ENCODE results near the gene TMEFF2. TPM values are rescaled to one million over a fixed set of nuclear protein-coding genes. Genes with fewer than 3 reads are reported as not detected.

Gene TMEFF2
- total and polyA plus RNA-seq, 12 donors, result 0.16 to 2.7 (median 0.58) TPM; not detected in 2

DNA sequence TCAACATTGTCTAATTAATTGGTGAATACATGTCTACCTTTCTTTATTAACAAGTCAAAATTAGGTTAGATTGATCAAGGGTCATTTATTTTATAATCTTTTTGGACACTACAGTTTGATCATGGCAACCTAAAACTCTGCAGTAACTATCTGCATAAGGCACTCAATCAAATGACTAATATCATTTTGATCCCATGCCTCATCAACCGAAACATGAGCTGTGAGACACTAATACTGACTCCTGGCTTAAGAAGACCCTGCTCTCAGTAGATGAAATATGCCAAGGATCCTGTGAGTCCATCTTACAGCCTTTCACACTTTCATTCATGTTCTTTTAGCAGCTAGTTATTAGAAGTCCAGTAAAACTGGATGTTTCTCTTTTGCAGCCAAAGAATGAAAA, 178.5 kb downstream of the TMEFF2 start:
- 71 to 85% (median 80%) methylated on average over 1 of the region's 1 CpG for WGBS, 4 donors
- intact Hi-C loops (cut with DNase I), result no loop called here
- Histone ChIP-seq H3K36me3 (replicated peaks in 1 of 2) (no peaks in the 10 kb centered on the region), H3K27me3 (no peaks in the 10 kb centered on the region), H3K9me3 (replicated peaks in 1 of 3) (no peaks in the 10 kb centered on the region), H3K27ac (no peak overlapping the region), H3K4me3 (no peak overlapping the region), H3K4me1 (replicated peaks in 1 of 2) (no peaks in the 10 kb centered on the region)
- no peak for DNase-seq
- TF ChIP-seq CTCF (IDR thresholded peaks at IDR 0.05), result no peak
- no peak for TF ChIP-seq POLR2A (IDR thresholded peaks at IDR 0.05)

DNA sequence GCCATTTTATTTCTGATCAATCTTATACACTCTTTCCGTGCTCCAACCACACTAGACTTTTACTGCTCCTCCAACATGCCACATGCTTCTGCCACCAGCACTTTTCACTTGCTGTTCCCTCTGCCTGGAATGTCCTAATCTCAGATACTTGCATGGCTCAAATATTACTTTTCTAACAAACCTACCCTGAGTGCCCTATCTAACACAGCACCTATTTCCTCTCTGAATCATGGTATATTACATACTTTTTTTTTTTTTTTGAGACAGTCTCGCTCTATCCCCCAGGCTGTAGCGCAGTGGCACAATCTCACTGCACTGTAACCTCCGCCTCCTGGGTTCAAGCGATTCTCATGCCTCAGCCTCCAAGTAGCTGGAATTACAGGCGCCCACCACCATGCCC, 181.5 kb downstream of the TMEFF2 start:
- TF ChIP-seq POLR2A (IDR thresholded peaks at IDR 0.05), result no peak
- no peak for TF ChIP-seq CTCF (IDR thresholded peaks at IDR 0.05)
- H3K4me1 ChIP-seq (replicated peaks in 1 of 2), result no peaks in the 10 kb centered on the region
- intact Hi-C loops (cut with DNase I), result no loop called here
- 93 to 97% (median 95%) methylated on average over 6 of the region's 6 CpGs for WGBS, 4 donors
- H3K4me3 ChIP-seq, result no peak overlapping the region
- H3K27me3 ChIP-seq, result no peaks in the 10 kb centered on the region
- no peak for DNase-seq
- no peaks in the 10 kb centered on the region for H3K9me3 ChIP-seq (replicated peaks in 1 of 3)
- no peaks in the 10 kb centered on the region for H3K36me3 ChIP-seq (replicated peaks in 1 of 2)
- H3K27ac ChIP-seq, result no peak overlapping the region

DNA sequence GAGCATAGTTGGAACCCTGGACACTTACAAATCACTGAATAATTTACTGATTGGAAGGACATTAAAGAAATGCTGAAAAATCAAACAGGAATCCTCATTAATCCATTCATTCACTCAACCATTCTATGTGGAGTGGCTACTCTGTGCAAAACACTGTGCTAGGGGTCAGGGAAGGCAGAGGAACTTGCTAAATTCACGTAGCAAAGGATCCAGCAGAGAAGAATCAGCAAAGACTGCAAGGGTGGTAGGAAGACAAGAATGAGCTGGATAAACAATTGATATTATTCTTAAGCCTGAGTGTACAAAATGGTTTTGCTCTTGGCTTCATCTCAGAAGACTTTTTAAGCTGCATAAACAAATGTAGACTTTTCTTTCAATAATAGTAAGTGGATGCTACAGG, 183.5 kb downstream of the TMEFF2 start:
- no peak overlapping the region for H3K4me3 ChIP-seq
- WGBS, 4 donors, result 64 to 69% (median 66%) methylated on average over 1 of the region's 1 CpG
- intact Hi-C loops (cut with DNase I), result no loop called here

DNA sequence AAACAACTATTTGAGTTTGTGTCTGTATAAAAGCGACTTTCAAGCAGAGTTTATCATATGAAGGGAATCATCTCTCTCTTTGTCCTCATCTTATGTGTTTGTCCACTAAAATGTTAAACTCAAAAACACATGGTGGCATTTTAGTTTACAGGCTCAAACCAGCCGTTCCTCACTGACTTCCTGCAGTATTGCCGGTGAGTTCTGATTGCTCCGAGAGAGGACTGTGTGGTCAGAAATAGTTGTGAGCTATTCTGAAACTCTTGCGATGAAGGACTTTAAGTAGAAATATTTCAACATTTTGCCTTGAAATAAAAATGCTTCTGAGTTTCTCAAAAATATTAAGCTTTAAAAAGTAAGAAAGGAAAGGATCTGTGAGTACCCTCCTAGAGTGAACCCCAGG, 184.7 kb downstream of the TMEFF2 start:
- Histone ChIP-seq H3K4me1 (replicated peaks in 1 of 2) (no peaks in the 10 kb centered on the region), H3K36me3 (replicated peaks in 1 of 2) (no peaks in the 10 kb centered on the region), H3K27ac (no peak overlapping the region), H3K9me3 (replicated peaks in 1 of 3) (no peaks in the 10 kb centered on the region), H3K4me3 (no peak overlapping the region), H3K27me3 (no peaks in the 10 kb centered on the region)
- intact Hi-C loops (cut with DNase I), result no loop called here
- DNase-seq, result no peak
- TF ChIP-seq CTCF (IDR thresholded peaks at IDR 0.05) (no peak), POLR2A (IDR thresholded peaks at IDR 0.05) (no peak)
- WGBS, 4 donors, result 60 to 64% (median 62%) methylated on average over 5 of the region's 5 CpGs

More for the DNA sequence above, 183.5 kb downstream of the TMEFF2 start:
- Histone ChIP-seq H3K27ac (no peak overlapping the region), H3K9me3 (replicated peaks in 1 of 3) (no peaks in the 10 kb centered on the region), H3K36me3 (replicated peaks in 1 of 2) (no peaks in the 10 kb centered on the region), H3K27me3 (no peaks in the 10 kb centered on the region), H3K4me1 (replicated peaks in 1 of 2) (no peaks in the 10 kb centered on the region)
- DNase-seq, result no peak
- no peak for TF ChIP-seq POLR2A (IDR thresholded peaks at IDR 0.05)
- TF ChIP-seq CTCF (IDR thresholded peaks at IDR 0.05), result no peak
